Inflammatory macrophage treated with lipopolysaccharide for 4 hours (primary cell): ENCODE measurements around the gene TRIM49C.
"Not testable (repeated sequence)": the region's sequence is repeated elsewhere in the genome, so short reads cannot be mapped to it uniquely, and the experiment has no call there.

Experiments used
- DNase-seq: peaks from one replicate; pipeline ENCODE4 v3.0.0-alpha.2; 2020

The TRIM49C gene, protein sequence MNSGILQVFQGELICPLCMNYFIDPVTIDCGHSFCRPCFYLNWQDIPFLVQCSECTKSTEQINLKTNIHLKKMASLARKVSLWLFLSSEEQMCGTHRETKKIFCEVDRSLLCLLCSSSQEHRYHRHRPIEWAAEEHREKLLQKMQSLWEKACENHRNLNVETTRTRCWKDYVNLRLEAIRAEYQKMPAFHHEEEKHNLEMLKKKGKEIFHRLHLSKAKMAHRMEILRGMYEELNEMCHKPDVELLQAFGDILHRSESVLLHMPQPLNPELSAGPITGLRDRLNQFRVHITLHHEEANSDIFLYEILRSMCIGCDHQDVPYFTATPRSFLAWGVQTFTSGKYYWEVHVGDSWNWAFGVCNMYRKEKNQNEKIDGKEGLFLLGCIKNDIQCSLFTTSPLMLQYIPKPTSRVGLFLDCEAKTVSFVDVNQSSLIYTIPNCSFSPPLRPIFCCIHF

DNA sequence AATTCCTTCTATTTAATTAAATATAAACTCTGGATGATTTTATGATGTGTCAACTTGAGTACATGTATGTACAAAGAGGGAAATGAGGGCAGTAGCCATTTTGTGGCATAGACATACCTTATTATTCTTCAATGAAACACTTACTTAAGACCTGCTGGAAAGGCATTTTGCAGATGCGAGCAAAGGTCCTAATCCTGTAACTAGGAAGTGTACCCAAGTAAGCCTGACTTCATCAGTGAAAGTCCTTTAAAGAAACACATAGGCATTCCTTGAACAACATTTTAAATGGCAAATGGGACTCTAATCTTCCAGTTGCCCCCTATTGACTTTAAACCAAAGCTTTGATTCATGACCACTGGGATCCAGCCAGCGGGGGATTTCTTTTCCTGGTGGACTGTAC, at the start of gene TRIM49C:
Gene TRIM49C (plus strand): TSS at position 301 of the 400 bp plus-strand sequence. CDS start 4,106 bp downstream, outside the sequence.
- DNase-seq, result not testable (repeated sequence)

- not testable (repeated sequence) for DNase-seq
These were observed 6.7 kb upstream of the TRIM49C start for GRCh38 chr11:90024184-90024583.

GRCh38 chr11:90051591-90052209, 20.8 kb downstream of the TRIM49C start:
- DNase-seq, result not testable (repeated sequence)

- DNase-seq, result not testable (repeated sequence)
These were observed 21.4 kb downstream of the TRIM49C start for GRCh38 chr11:90052311-90052710.

- not testable (repeated sequence) for DNase-seq
These were observed 22.6 kb downstream of the TRIM49C start for GRCh38 chr11:90053545-90053944.

DNA sequence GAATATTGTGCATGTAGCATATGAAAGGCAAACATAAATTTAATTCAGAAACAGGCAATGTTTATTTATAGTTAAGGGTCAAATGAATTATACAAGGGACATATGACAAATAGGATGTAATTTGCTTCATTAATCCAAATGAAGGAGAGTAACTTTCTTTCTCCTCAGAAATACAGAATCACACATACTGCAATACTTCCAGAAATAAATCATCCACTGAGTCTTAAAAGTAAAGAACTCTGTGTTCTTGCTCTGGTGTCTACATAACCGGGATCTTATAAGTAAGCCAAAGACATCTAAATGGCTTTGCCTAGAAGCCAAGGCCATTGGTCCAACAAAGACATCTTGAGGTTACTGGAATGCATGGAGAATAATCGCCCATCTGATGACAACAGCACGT, 54.7 kb downstream of the TRIM49C start, which contains the start of gene UBTFL1:
Gene UBTFL1 (plus strand): TSS at position 301 of the 400 bp plus-strand sequence. CDS start 0 bp downstream, at position 301.
- not testable (repeated sequence) for DNase-seq

GRCh38 chr11:90088731-90089130, 57.8 kb downstream of the TRIM49C start:
- DNase-seq, result not testable (repeated sequence)
